GM19238 (cell line): ENCODE measurements around the gene NADSYN1.

Experiments
- DNase-seq: peaks from one replicate; pipeline ENCODE4 v3.0.0; 2011; ENCODE audit warnings: low spot score; ENCODE audit not compliant: insufficient read length

Gene NADSYN1

DNA sequence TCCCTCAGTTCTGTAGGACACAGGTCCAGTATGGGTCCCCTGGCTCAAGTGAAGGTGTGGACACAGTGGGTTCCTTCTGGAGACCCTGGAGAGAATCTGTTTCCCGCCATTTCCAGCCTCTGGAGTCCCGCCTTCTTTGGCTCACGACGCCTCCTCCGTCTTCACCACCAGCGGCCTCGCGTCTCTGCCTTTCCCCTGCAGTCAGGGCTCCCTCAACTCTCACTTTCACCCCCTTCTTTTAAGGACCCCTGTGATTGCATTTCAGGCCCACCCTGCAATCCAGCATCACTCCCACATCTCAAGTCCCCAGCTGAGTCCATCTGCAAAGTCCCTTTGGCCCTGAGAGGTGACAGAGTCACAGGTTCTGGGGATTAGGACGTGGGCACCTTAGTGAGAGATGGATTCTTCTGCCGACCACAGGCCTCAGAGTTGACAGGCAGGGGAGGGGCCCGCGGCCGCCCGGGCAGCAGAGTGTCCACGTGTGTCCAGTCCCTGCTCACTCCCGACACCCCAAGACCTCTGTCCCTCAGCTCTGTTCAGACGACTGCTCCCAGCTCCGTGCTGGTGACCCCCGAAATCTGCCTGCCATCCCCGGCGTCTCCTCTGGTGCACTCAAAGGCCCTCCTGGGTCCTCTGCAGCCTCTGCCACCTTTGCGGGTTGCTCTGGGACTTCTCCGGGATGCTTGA, 37.2 kb downstream of the NADSYN1 start:
- no peak for DNase-seq

DNA sequence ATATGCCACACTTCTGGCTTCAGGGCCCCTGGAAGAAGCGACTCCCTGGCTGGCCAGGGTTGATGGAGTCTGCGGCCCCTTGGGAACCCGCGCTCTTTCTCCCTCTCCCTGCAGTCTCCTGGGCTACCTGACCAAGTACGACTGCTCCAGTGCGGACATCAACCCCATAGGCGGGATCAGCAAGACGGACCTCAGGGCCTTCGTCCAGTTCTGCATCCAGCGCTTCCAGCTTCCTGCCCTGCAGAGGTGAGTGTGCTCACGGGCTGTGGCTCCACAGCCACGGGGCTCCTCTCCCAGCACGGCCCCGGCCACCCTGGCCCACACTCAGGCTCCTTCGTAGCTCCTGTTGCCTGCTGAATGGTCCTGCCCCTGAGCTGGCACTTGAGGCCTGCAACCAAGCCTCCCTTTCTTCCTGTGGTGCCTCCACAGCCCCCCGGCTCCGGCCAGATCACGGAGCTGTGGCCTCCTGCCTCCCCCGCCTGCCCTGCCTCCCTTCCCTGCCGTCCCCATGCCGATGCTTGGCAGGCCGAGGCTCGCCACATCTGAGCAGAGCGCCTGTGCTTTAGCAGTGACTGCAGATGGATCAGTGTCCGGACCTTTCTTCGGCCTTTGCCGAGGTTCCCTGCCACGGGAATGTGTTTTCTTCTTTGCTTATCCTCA, 37.9 kb downstream of the NADSYN1 start:
- DNase-seq: no peak

DNA sequence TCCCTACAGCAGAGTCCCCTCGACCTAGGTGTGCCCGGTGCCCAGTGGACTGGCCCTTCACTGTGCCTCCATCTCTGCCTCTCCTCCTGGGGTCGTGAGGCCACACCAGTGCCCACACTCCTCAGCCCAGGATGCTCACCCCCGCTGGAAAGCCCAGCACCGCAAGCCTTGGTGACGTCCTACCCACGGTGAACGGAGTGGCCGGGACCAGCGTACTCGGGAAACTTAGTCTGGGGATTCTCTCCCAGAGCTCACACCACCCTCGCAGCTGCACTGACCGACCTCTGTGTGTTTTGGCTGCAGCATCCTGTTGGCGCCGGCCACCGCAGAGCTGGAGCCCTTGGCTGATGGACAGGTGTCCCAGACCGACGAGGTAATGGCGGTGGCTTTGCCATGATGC, 38.5 kb downstream of the NADSYN1 start:
- DNase-seq: no peak

DNA sequence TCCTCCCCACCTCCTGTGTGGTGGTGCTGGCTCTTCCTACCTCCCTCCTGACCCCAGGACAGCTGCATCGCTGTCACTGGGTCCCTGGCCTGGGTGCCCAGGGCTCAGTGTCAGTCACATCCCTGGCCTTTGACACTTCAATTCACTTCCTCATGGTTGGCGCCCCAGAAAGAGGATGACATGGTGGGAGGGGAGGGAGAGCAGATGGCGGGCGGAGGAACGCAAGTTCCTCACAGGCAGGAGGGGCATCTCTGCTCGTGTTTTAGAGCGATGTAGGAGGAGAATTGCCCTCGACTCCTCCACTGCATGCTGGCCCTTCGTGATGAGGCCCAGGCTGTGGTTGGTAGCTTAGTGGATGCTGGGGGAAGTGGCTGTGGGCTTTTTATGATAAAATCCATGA, 38.9 kb downstream of the NADSYN1 start:
- DNase-seq: no peak

DNA sequence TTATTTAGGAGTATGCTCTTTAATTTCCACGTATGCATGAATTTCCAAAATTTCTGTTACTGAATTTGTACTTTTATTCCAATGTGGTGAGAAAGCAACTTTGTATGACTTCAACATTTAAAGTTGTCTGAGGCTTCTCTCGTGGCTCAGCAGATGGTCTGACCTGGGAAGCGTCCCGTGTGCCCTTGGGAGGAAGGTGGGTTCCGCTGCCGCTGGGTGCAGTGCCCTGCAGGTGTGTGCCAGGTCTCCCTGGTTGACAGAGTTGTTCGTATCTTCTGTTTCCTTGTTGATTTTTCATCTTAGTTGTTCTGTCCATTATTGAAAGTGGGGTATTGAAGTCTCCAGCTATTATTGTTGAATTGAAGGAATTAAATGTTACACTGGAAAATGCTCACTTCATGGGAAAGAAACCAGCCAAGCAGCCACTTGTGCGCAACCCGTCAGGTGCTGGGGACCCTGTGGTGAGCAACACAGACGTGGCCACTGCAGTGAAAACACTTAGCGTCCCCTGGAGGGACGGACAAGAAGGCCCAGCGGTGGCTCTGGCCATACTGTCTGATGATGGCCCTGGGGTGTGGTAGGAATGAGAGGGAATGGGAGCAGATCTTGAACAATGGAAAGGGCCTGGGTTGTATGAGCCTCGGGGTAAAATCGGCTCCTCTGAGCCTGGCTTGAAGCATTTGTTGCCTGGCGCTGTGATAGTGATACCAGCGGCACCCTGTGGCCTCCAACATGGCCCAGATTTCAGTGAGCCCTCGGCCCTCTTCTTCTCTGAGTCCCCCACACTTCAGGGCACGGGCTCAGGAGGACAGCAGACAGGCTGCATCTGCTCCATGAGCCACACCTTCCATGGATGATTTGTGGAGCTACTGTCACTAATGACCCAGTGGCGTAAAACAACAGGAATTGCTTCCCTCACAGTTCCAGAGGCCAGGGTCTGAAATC, 42.6 kb downstream of the NADSYN1 start:
- DNase-seq: no peak

DNA sequence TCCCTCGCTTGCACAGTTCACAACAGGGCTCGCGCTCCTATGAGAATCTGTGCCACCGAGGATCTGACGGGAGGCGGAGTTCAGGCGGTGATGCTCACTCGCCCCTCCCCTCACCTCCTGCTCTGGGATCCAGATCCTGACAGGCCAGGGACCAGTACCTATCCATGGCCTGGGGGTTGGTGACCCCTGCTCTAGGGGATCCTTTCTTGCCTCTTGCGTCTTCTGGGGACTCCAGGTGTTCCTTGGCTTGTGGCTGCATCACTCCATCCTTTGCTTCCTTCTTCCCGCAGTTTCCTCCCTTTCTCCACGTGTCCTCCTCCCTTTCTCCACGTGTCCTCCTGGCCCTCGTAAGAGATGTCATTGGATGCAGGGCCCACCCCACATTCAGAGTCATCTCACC, 43.4 kb downstream of the NADSYN1 start:
- DNase-seq: no peak

DNA sequence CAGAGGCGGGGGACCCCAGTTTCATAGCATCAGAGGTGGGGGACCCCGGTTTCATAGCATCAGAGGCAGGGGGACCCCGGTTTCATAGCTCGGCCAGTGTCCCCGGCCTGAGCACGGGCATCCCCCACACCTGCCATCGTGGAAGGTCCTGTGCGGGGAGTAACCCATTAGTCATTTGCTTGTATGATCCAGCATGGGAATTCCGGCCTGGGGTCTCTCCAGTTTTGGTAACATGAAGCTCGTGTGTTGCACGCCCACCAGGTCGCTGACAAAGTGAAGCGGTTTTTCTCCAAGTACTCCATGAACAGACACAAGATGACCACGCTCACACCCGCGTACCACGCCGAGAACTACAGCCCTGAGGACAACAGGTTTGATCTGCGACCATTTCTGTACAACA, 45.1 kb downstream of the NADSYN1 start:
- no peak for DNase-seq

DNA sequence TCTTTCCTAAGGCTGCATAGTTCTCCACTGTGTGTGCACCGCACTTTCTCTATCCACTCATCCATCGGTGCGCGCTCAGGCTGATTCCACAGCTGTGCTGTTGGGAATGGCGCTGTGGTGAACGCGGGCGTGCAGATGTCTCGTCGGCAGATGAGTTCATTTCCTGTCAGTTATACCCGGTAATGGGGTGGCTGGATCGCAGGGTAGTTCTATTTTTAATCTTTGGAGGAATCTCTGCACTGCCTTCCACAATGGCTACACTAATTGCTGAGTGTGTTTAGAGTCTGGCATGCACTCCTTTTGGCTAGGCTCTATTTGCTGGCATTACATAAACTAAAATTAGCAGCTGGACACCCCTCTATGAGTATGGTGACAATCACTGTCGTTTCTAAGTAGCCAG, 46.1 kb downstream of the NADSYN1 start:
- DNase-seq: no peak

DNA sequence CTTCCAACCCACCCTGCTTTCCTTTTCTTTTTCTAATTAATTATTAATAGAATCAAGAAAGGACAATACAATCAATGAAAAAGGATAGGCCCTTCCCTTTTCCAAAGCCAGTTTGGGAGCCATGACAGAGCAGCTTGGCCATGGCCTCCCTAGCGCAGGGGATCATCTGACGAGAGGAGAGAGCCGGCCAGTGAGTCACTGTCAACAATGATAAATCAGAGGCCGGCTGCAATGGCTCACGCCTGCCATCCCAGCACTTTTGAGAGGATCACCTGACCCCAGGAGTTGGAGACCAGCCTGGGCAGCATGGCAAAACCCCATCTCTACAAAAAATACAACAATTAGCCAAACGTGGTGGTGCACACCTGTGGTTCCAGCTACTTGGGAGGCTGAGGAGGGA, 46.5 kb downstream of the NADSYN1 start:
- DNase-seq: no peak

DNA sequence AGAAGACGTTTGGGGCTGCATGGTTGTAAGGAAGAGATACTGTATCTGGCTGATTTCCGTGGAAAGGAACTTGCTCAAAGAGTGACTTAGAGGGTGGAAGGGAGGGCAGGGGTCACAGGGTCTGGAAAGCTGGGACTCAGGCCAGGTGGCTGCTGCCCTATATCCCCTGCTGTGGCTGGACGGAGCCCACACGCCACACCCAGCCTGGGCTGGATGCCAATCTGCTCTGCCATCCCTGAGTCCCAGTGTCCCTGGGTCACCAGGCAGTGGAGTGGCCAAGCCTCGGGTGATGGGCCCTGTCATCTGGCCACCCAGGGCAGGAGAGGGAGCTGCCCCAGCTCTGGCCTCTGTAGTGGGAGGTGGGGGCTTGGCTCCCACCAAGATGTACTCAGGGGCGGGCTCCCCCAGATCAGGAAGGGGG, 47.6 kb downstream of the NADSYN1 start:
- no peak for DNase-seq

DNA sequence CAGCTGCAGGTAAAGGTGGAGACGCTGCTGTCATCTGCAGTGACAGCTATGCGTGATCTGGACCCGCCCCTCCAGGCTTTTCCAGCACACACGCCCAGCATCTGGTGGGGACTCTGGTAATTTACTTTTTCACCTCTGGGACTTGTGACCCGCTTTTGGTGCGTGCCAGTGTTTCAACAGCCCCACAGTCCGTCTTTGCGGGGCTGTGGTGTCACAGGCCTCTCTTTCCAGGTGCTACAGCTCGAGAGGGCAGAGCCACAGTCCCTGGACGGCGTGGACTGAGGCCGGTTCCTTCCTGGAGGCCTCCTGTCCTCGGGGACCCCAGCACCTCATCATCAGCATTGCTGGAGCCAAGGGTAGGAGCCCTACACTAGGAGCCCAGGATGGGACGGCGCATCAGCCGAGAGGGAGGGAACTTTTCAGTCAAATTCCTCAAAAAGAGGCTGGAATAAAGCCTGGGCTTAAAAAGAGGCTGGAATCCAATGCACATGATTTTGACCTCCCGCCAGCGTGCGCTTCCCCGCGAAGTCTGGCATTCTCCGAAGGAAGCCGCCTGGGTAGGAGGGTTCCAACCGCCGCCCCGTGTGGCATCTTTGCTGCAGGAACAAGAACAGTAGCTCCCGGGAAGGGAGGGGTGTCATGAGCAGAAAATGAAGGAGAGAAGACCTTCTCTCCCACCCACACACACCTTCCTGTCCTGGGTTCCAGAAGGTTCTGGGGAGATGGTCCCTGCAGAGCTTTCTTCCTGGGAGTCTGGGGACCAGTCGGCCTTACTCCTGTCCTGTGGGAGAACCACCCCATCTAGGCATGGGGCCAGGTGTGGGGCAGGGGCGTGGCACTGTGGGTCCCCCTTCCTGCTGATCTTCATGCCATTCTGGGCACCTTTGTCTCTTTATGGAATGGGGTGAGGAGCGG, 48.3 kb downstream of the NADSYN1 start:
- no peak for DNase-seq

DNA sequence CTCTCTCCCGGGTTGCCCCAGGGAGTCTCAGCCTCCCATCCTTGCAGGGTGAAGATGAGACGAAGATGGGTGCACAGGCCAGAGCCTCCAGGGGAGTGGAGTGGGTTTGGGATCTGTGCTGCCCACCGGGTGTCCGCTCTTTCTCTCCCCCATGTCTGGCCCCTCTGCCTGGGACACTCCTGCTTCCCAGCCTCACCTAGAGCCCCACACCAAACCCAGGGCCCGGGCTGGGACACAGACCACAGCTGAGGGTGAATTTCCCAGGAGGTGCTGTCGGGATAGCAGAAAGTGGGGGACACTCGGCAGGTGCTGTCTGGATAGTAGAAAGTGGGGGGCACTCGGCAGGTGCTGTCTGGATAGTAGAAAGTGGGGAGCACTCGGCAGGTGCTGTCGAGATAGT, 49.0 kb downstream of the NADSYN1 start:
- no peak for DNase-seq

DNA sequence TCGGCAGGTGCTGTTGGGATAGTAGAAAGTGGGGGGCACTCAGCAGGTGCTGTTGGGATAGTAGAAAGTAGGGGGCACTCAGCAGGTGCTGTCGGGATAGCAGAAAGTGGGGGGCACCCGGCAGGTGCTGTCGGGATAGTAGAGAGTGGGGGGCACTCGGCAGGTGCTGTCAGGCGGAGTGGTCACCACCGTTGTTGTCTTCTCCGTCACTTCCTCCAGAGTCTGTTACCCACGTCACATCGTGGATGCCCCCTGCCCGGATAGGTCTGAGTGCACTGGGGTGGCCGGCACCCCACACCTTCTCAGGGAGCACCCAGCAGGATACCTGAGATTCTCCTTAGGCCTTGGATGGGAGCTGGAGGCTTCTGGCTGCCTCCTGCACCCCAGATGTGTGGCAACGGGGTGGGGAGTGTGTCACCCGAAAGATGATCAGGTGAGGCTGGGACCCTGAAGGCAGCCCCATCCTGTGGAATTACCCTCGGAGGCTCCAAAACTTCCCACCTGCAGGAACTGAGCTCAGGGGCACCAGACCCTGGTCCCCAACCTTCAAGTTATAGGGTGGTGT, 50.0 kb downstream of the NADSYN1 start:
- no peak for DNase-seq

DNA sequence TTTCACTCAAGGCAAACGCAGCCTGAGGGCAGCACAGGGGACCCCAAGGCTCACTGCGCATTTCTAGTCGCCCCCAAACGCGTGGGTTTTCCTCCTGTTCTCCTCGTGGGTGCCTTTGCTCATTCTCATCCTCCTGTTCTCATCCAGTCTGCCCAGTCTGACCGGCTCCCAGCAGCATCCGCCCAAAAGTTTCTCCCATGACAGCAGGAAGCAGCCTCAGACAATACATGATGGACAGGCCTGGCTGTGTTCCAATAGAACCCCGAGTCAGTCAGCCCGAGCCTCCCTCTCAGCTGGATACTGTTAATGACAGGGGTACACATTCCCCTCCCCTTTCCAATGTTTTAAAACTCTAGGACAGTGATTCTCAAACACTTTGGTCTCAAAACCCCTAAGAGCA, 51.5 kb downstream of the NADSYN1 start:
- DNase-seq: no peak

DNA sequence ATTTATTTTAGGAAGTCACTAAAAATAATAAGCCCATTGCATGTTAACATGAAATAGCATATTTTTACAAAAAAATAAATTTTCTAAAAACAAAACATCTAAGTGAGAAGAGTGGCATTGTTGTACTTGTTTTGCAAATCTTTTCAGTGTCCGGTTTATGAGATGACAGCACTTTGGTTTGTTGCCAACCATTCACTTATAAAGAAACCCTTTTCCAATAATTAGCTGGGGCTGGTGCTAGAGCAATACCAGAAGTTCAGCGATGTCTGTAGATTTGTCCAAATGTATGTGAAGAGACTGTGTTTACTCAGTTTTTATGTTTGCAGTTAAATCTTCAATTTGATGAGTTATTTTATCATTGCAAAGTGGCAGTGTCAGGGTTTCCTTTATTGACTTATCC, 52.0 kb downstream of the NADSYN1 start:
- no peak for DNase-seq

DNA sequence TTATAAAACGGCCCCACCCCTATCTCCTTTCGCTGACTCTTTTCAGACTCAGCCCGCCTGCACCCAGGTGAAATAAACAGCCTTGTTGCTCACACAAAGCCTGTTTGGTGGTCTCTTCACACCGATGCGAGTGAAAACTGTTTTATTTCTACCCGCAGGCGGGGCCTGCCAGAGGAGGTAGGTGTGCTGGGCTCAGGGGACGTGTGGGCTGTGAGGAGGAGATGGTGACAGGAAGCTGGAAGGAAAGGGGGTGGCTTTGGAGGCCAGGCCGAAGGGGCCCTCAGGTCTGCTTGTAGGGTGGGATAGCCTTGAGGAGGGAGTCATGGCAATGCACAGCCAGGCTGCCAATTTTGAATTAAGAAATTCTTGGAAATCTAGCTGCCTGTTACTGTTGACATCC, 52.8 kb downstream of the NADSYN1 start:
- no peak for DNase-seq

DNA sequence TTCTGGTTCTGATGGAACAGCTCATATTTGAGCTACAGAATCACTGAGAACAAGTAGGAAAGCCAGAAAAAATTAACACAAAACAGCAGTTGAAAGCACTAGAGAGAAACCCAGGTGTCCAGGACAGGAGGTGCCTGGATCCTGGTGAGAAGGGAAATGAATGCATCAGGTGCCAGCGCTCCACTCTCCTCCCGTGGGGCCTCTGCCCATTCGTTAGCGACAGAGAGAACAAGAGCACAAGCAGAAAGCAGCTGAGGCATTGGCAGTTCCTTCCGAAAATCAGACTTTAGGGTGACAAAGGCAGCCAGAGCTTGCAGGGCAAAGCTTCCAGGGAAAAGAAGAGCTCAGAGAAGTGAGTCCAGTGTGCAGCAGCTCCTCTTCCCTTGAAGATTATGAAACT, 54.1 kb downstream of the NADSYN1 start:
- no peak for DNase-seq

DNA sequence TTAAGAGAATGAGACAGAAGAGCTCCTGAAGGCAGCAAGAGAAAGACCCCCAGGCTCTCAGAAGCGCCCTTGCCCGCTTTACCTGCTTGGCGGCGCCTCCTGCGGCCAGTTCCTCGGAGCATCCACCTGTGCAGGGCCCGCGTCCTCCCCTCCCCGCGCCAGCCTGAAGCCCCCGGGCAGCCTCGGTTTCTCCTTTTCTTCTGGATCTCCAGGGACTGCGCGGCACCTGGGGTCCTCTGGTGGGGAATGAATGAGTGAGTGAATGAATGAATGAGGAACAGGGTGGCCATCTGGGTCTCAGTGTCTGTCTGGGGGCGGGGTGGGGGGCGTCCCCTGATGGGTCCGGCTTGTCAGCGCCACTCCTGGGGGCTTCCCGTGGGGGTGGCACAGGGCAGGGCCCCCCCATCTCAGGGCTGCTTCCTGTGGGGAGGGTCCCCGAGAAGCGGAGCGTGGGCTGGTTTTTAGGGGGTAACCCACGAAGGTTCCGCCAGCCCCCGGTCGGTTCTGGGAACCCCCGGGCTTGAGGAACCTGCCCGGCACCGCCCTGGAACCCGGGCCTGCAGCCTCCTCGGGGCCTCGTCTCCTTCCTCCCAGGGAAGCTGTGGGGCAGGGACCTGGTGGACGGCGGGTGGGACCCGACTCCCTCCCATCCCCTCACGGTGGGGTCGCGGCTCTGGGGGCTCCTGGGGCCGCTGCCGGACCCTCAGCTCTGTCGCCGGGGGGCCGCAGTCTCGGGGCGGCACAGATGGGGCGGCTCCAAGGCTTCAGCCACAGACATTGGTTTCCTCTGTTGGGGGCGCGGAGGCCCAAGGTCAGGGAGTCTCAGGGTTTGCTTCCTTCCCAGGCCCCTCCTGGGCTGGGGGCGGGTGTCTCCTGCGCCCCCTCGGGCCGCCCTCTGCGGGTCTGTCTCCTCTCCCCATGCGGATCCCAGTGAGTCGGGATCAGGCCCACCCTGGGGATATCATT, 65.8 kb downstream of the NADSYN1 start:
- DNase-seq: no peak

DNA sequence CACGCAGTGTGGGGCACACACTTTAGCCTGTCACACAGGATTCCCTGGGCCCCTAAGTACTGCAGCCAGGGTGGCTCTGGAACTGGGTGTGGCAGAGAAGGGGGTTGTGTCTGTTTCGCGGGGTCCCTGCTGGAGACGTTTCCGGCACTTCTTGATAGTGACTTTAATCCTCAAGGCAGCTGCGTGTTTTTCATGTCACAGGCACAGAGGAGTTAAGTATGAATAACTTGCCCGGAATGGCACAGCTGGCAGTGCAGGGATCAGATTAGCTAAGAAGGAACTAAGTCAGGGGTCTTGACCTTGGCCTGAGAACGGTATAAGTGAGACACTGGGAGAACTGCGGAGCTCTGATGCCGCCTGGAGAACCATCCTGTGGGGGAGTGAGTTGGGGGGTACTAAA, 66.5 kb downstream of the NADSYN1 start:
- DNase-seq: no peak
